Dermis blood vessel endothelial cell (primary cell): Measurements from ENCODE around the gene RETREG1. TPM values are rescaled to one million over a fixed set of nuclear protein-coding genes. Genes with fewer than 3 reads are reported as not detected.
"Not testable (repeated sequence)": the region's sequence is repeated elsewhere in the genome, so short reads cannot be mapped to it uniquely, and the experiment has no call there.

Experiments used
- DNase-seq: peaks from one replicate; pipeline ENCODE4 v3.0.0; 2010
- total RNA-seq: library from RNA; depleted of rRNA; stranded (reverse); fragments of >200 nt; gene quantifications from 2 replicates; pipeline ENCODE4 v1.2.3, GENCODE V29; 2014

Gene RETREG1
- total RNA-seq, 1 donor from 2014 or later: 0.51 TPM

DNA sequence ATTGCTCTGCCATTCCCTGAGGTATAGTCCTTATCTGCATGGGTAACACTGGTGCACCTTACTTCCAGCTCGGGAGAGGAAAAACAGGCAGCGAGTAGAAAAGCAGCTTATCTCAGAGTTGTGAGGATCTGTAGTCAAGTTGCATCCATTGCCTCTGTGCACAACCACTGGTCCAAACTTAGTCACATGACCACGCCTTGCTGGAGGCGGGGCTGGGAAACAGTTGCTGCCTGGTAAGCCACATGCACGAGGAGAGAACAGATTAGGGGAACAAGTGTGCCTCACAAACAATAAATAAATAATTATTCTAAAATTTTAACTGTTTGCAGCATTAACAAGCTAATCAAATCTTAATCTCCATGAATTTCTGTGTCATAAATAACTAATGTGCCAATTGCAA, 169.8 kb downstream of the RETREG1 start:
- DNase-seq: no peak

DNA sequence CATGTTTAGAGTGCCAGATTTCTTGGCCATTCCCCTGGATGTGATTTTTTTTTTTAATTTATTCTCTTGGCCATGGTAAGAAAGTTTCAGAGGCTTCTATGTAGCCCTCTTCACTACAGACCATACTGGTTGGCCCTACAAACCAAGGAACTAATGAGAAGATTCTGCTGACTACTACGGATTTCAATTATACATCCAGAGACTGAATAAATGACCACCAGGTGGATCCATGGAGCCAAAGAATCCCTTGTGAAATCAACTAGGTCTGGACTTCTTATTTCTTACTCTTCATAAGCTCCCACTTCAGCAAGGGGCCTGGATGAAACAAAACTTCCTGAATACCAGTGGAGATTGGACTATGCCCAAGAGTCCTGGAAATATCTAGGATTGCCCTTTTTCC, 178.8 kb downstream of the RETREG1 start:
- DNase-seq: peak; percentile 12

DNA sequence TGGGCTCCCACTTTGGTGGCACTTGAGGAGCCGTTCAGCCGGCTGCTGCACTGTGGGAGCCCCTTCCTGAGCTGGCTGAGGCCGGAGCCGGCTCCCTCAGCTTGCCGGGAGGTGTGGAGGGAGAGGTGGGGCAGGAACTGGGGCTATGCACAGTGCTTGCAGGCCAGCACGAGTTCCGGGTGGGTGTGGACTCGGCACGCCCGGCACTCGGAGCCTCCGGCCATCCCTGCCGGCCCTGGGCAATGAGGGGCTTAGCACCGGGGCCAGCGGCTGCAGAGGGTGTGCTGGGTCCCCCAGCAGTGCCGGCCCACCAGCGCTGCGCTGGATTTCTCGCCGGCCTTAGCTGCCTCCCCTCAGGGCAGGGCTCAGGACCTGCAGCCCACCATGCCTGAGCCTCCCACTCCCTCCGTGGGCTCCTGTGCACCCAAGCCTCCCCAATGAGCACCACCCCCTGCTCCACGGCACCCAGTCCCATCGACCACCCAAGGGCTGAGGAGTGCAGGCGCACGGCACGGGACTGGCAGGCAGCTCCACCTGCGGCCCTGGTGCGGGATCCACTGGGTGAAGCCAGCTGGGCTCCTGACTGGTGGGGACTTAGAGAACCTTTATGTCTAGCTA, 180.6 kb downstream of the RETREG1 start:
- not testable (repeated sequence) for DNase-seq

DNA sequence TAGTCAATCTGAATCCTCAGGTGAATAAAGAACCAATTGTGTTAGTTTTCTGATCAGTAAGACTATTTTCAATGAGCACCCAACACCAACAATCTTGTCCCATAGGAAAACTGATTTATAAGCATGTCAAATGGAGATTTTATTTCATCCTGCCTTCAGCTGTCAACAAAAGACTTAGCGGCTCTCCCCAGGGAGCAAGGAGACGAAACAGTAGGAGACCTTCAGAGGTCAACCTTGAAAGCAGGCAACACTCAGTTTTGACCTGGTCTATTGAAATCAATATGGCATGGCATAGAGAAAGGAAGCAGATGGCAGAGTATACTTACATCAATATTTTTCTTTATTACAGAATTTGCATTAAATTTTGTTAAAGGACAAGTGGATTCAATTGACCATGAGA, 185.3 kb downstream of the RETREG1 start:
- no peak for DNase-seq

DNA sequence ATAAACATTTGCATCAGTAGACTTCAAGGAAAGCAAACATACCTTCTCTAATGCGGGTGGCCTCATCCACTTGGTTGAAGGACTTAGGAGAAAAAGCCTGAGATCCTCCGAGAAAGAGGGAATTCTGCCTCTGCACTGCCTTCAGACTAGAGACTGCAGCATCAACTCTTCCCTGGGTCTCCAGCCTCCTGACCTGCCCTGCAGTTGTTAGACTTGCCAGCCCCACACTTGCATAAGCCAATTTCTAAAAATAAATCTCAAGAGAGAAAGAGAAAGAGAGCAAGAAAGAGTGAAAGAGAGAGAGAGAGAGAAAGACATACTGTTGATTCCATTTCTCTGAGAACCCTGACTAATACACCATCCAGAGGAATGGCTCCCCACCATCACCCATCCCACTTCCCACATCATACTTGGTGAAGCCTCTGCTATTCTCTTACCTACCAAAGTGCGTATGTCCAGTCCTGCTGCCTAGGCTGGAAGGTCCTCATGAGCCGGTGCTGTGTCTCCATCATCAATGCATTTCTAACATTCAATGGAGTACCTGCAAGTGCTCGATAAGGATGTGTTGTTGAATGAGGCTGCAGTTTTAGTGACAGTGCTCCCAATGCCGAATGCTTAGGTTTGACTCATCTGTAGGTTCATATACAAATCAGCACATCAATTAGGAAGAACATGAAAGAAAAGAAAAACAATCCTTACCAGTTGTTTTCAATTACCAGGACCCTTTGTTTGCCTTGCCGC, 186.3 kb downstream of the RETREG1 start:
- DNase-seq: no peak

DNA sequence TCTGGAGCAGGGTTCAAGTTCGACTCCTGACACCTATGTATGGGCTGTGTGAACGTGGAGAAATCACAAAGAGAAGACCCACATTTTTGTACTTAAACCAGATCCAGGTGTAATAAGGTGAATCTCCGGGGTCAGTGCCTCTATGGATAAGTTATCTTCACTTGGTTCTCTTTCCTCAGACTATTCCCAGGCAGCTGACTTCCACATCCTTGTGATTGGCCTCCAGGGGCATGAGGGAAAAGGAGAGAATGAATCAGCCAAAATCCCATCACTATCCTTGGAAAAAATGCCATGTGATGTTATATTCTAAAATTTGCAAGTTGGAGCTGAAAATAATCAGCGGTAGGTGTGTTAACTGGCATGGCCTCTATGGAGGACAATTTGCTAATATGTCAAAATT, 188.4 kb downstream of the RETREG1 start:
- no peak for DNase-seq

DNA sequence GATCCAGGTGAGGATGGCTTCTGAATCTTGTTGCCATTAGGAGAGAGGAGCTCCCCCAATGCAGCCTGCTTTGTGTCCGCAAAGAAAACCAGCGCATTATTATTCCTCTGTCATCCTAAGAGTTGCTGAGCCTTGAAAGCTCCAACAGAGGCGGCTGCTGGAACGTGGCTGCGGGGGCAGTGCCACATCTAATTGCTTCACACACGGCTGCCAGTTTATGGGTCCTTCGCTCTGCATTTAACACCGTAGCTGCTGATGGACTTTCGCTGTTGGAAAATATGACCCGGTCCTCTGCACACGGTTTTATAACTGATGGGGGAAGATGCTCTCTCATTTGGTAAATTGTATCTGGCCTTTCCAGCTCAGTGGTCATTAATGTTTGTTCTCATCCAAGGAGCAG, 189.2 kb downstream of the RETREG1 start:
- no peak for DNase-seq

Other genes with a start within 250 kb of the RETREG1 start
- 34.9 and 52.8 TPM in 2 replicates for gene ZNF622, start 151.2 kb downstream of the RETREG1 start, total RNA-seq